Right lung (tissue), 5 donors: ENCODE results near the gene YIPF5. TPM values are rescaled to one million over a fixed set of nuclear protein-coding genes. Genes with fewer than 3 reads are reported as not detected.

Experiments
- DNase-seq, 2 donors: peaks; one replicate each; pipeline ENCODE4 v3.0.0-alpha.2; 2013
- polyA plus RNA-seq, 5 donors: library from polyadenylated mRNA; unstranded; fragments of 120-200 nt; gene quantifications; one replicate each; pipeline versions ENCODE4 v1.2.1 to v1.2.3, GENCODE V29; 2013; ENCODE audit warnings: inconsistent platforms in 1 of 5, low replicate concordance in 1 of 5; ENCODE audit not compliant: insufficient read length in 5 of 5, insufficient read depth in 1 of 5

The YIPF5 gene
- polyA plus RNA-seq, 5 donors: 52.0 to 70.7 (median 65.2) TPM

DNA sequence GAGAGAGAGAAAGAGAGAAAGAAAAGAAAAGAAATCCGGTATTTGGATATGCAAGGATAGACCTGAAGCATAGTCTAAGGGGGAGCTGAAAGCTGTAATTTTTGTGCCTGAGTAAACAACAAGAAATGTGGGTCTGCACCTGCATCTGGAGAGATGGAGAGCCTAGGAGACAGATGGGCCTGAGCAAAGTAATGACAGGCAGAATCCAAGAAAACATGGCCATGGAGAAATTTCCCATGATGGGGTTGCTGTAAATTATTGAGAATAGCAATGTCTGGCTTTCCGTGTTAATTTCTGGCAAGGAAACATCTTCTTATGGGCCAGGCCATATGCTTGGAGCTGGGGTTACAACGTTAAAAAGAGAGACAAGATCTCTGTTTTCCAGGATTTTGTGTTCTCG lies 40.2 kb downstream of the YIPF5 start:
- no peak for DNase-seq

DNA sequence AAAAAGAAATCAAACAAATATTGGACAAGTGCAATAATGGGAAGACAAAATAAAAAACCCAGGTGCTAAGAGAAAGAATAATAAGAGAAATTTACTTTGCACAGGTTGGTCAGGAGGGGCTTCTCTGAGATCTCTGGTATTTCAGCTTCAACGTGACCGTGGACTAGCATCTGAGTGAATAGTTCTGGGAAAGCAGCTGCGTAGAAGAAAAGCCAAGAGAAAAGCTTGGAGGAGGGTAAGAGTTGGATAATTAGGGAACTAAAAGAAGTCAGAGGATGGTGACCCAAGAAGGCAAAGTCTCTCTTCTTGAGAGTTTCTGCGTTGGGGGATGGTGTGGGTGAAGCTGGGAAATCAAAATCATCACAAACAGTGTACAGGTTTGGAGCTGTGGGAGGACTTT lies 41.6 kb downstream of the YIPF5 start:
- DNase-seq: no peak

DNA sequence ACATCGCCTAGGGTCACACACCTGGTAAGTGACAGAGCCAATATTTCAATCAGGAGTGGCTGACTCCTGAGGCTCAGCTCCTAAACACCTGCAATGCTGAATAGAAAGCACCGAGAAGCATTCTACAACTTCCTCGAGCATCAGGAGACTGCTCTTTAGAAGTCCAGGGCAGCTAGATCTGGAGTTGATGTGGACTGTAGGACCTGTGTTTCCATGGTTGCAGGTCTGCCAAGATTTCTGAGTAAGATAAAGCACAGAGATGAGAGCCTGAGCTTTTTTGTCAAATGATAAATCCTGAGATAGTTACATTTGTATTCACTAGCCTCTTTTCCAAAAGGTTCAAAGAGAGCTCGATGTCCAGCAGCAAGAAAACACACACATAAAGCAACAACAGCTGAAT lies 43.8 kb downstream of the YIPF5 start:
- no peak for DNase-seq

DNA sequence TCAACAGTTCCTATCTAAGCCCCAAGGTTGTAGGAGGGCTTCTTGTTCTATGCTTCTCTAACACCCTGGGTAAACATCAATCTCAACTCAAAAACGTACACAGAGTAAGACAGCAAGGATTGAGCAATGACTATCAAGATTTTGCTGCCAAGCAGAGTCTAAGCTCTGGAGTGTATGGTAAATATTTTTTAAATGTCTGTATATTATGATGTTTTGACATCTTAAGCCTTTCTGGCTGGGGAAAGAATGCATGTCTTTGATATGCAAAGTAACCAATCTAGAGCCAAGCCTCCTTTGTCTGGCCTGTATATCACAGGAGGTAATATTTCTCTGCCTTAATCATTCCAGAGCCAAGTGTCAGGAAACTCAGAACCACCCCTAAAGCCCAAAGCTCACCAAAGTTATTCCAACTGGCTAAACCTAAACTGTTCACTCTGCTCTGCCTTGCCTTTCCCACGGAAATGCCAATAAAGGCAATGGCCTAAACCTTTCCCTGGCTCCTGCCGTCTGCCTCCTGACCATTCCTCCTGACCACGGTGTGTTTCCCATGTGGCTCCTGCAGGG lies 45.2 kb downstream of the YIPF5 start:
- DNase-seq: no peak

DNA sequence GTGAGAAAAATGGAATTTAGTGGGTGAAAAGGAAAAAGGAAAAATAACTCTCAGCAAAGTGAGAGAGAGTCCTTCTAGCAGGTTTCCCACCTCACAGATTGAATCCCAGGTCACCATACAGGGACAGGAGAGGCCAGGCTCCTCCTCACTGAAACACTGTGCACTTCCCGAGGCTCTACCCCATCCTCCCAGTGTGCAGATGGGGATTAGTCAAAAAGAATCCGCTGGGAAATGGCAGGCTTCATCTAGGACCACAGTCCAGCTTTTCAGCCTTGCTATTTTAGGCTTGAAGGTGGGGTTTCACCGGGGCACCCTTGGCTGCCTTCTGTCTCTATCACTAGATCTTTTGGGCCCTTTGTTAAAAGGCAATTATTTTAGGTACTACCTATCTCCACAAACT lies 47.8 kb downstream of the YIPF5 start:
- DNase-seq: no peak

DNA sequence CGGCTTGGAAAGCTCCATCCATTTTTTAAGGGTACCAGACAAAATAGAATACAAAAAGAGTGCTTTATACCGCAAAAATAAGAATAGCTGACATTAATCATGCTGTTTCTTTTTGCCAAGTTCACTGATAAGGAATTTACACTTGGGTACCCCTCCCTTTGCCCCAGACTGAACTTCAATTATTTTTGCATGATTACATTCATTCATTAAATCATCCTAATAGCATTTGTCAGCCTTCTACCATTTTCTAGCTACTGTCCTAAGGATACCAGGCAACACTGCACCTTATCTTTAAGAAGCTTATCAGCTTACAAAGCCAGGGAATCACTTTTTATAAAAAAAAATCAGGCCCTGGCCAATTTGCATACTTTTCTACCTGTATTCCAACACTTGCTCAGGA lies 48.4 kb downstream of the YIPF5 start:
- no peak for DNase-seq

DNA sequence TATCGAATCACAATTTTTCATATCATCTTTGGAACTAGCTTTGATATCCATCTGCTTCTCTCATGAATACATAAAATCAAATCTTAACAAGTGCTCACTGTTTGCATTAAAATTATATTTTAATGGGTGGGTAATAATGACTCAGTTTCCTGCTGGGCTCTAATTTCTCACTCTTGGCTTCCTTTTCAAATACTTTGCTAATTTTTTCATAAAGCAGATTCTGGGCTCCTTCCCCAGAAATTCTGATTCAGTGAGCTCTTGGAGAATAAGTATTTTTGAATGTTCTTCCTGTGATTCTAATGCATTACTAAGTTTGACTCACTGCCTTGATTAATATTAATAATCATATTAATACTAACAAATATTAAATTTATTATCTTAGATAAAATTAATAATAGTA lies 48.9 kb downstream of the YIPF5 start:
- no peak for DNase-seq

DNA sequence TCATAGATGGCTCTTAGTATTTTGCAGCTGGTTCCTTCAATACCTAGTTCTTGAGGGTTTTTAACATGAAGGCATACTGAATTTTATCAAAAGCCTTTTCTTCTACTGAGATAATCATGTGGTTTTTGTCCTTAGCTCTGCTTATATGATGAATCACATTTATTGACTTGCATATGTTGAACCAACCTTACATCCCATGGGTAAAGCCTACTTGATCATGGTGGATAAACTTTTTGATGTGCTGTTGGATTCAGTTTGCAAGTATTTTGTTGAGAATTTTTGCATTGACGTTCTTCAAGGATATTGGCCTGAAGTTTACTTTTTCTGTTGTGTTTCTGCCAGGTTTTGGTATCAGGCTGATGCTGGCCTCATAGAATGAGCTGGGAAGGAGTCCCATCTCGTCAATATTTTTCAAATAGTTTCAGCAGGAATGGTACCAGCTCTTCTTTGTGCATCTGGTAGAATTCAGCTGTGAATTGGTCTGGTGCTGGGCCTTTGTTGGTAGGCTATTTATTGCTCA lies 49.7 kb downstream of the YIPF5 start:
- no peak for DNase-seq

DNA sequence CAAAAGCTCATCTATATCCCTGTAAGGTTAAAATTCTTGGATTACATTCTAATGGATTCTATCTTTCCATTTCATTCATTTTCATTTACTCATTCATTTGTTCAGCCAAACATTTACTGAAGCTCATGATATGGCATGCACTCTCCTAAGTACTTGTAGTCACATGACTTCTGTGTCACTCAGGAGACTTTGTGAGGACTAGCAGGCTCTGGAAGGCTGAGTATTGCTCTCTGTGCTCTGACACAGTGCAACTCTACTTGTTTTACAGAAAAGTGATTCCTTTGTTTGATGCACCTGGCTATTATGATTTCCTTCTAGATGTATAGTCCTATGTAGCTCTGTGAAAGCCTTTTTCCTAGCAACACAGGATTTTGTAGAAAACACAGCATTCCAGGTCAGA lies 53.0 kb downstream of the YIPF5 start:
- DNase-seq: no peak

DNA sequence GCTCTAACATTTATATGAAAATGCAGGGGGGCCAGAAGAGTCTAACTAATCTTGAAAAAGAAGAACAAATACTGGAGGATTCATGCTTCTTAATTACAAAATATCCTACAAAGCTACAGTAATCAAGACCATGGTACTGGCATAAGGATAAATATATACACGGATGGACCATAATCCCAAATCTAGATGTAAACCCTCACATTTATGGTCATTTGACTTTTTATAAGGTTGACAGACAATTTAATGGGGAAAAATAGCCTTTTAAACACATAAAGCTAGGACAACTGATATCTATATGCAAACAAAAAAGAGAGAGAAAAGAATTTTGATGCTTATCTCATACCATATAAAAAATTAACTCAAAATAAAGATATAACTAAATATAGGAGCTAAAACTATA lies 55.9 kb downstream of the YIPF5 start:
- DNase-seq: no peak

Other genes starting within 250 kb of the YIPF5 start
- gene KCTD16, start 214 bp upstream of the YIPF5 start, polyA plus RNA-seq: under 1 TPM; 0.24 to 0.65 (median 0.39) TPM